HAP-1 (cell line): Measurements from ENCODE around the gene USP28.
"Not testable (repeated sequence)": the region's sequence is repeated elsewhere in the genome, so short reads cannot be mapped to it uniquely, and the experiment has no call there.

Experiments used
- DNase-seq, 2 experiments: peaks; one replicate each; pipeline ENCODE4 v3.0.0-alpha.2; 2016 to 2020; ENCODE audit warnings: low spot score in 2 of 2
- H3K27me3 ChIP-seq: fragments of 250-450 bp; sonication (Bioruptor Pico); 2 replicates; pipeline ENCODE4 v1.5.1; 2020; ENCODE audit warnings: low read depth, mild to moderate bottlenecking, moderate library complexity
- H3K36me3 ChIP-seq: fragments of 250-450 bp; sonication (Bioruptor Pico); replicated peaks from 2 replicates; pipeline ENCODE4 v1.5.1; 2020; ENCODE audit warnings: mild to moderate bottlenecking
- H3K4me1 ChIP-seq: fragments of 250-450 bp; sonication (Bioruptor Pico); 2 replicates; pipeline ENCODE4 v1.5.1; 2020; ENCODE audit warnings: mild to moderate bottlenecking
- H3K4me3 ChIP-seq: fragments of 250-450 bp; sonication (Bioruptor Pico); 2 replicates; pipeline ENCODE4 v1.5.1; 2020; ENCODE audit warnings: mild to moderate bottlenecking, moderate library complexity
- H3K9me3 ChIP-seq: fragments of 250-450 bp; sonication (Bioruptor Pico); 2 replicates; pipeline ENCODE4 v1.5.1; 2020; ENCODE audit warnings: mild to moderate bottlenecking, moderate library complexity
- in situ Hi-C: fragments of 300-500 bp; cut with MboI; formaldehyde crosslinking; loops from 3 replicates; pipeline ENCODE4 v1.14.3; 2020; ENCODE audit warnings: low sequenced_read_pairs, inconsistent platforms, mixed read lengths

USP28 gene

DNA sequence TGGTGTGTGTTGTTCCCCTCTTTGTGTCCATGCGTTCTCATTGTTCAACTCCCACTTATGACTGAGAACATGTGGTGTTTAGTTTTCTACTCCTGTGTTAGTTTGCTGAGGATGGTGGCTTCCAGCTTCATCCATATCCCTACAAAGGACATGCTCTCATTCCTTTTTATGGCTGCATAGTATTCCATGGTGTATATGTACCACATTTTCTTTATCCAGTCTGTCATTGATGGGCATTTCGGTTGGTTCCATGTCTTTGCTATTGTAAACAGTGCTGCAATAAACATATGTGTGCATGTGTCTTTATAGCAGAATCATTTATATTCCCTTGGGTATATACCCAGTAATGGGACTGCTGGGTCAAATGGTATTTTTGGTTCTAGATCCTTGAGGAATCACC, 112.3 kb downstream of the USP28 start:
- H3K27me3 ChIP-seq, in situ Hi-C loops, H3K9me3 ChIP-seq, DNase-seq, H3K4me1 ChIP-seq, H3K4me3 ChIP-seq: not testable (repeated sequence)
- H3K36me3 ChIP-seq = peaks cover 31% of the 10 kb centered on the region

DNA sequence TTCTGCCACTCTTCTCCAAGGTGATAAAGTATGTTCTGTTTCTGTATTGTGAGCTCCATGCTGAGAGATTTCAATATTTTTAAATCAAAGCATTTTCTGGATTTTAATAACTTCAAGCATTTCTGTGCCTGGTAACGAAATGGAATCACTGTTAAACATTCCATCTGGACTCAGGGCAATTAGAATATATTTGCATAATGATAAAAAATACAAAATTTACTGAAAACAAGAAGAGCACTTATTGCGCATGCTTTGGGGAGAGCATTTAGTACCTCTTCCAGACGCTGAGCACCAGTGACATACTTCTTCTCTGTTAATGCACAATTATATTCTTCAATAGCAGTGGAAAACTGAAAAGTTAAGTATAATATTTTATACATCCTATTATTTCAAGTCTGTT, 115.1 kb downstream of the USP28 start:
- Histone ChIP-seq H3K9me3 (no peaks in the 10 kb centered on the region), H3K4me3 (no peak overlapping the region), H3K27me3 (no peaks in the 10 kb centered on the region), H3K4me1 (no peaks in the 10 kb centered on the region), H3K36me3 (peaks cover 47% of the 10 kb centered on the region)
- no peak for DNase-seq
- in situ Hi-C loops = no loop called here

DNA sequence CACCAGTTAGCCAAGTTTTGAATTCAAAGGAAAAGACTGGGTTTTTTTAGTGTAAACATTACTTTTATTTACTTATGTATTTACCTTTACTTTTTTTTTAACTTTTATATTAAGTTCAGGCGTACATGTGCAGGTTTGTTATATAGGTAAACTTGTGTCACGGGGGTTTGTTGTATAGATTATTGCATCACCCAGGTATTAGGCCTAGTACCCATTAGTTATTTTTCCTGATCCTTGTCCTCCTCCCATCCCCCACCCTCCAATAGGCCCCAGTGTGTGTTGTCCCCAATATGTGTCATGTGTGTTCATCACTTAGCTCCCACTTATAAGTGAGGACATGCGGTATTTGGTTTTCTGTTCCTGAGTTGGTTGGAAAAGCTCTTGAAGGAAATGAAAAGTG, 122.4 kb downstream of the USP28 start:
- in situ Hi-C loops = no loop called here
- Histone ChIP-seq H3K9me3 (no peaks in the 10 kb centered on the region), H3K4me1 (no peaks in the 10 kb centered on the region), H3K36me3 (peaks cover 33% of the 10 kb centered on the region), H3K27me3 (no peaks in the 10 kb centered on the region), H3K4me3 (no peak overlapping the region)
- no peak for DNase-seq
